K562 (cell line): ENCODE measurements around the gene FIGNL1. TPM values are rescaled to one million over a fixed set of nuclear protein-coding genes. Genes with fewer than 3 reads are reported as not detected.

Experiments used
- ATAC-seq: fragments of 200-7000 bp; cut with Tn5 transposase; 3 replicates; pipeline ENCODE4 v1.9.1; 2020; ENCODE audit warnings: moderate library complexity
- BruUV-seq: library from RNA; stranded (reverse); fragments of 400-500 nt; replicated peaks from 2 replicates; lab custom pipeline; 2021; lab: Mats Ljungman, UMichigan
- CTCF ChIA-PET: fragments of 300-600 bp; formaldehyde crosslinking; extraction: SDS; loops from one replicate; lab custom pipeline; 2021; ENCODE audit warnings: low intra/inter-chr PET ratio; lab: Yijun Ruan, JAX
- POLR2A ChIA-PET: fragments of 300-600, 350-650 bp; sonication (Branson Sonifier 250); formaldehyde crosslinking; extraction: SDS; loops from one replicate; lab custom pipeline; 2021; ENCODE audit warnings: antibody characterized with exemption, inconsistent platforms; lab: Yijun Ruan, JAX
- DNase-seq, 4 experiments: peaks; one replicate each; pipeline versions ENCODE4 v3.0.0 to v3.0.0-alpha.2; 2011 to 2018; ENCODE audit warnings: low spot score in 3 of 4, mixed read lengths in 3 of 4; ENCODE audit errors: extremely low read depth in 1 of 4
- FAIRE-seq: peaks from 2 replicates; lab custom pipeline; 2011; peaks lifted over from hg19 to GRCh38; lab: Jason Lieb, UNC
- H2AFZ ChIP-seq: 2 replicates; pipeline ENCODE4 v1.6.0; 2011; ENCODE audit warnings: low read depth, low read length, control low read depth, inconsistent platforms
- H3K27ac ChIP-seq: fragments of 200-600 bp; 3 replicates; pipeline ENCODE4 v1.8.0; 2011; ENCODE audit warnings: low read depth, mild to moderate bottlenecking, control low read depth, inconsistent platforms, low read length, moderate library complexity, mixed read lengths; ENCODE audit errors: extremely low read depth
- H3K27me3 ChIP-seq, 2 experiments: fragments of 300-600 bp in 1 of 2; 2 replicates in 1 of 2; 3 replicates in 1 of 2; pipeline versions ENCODE4 v1.6.0 to v1.8.0; 2011; ENCODE audit warnings: inconsistent platforms in 2 of 2, low read length in 2 of 2, mild to moderate bottlenecking in 1 of 2, mixed read lengths in 1 of 2, moderate library complexity in 1 of 2; ENCODE audit not compliant: control insufficient read depth in 2 of 2, insufficient read depth in 2 of 2
- H3K36me3 ChIP-seq: fragments of 300-600 bp; 3 replicates; pipeline ENCODE4 v1.8.0; 2011; ENCODE audit warnings: mild to moderate bottlenecking, low read length, inconsistent platforms; ENCODE audit not compliant: control insufficient read depth, insufficient read depth
- H3K4me1 ChIP-seq, 2 experiments: fragments of 200-600 bp in 1 of 2; replicated peaks in 1 of 2; 2 replicates in 1 of 2; 3 replicates in 1 of 2; pipeline versions ENCODE4 v1.5.1 to v1.8.0; 2011; ENCODE audit warnings: inconsistent platforms in 2 of 2, low read length in 2 of 2, mild to moderate bottlenecking in 1 of 2, mixed read lengths in 1 of 2, moderate library complexity in 1 of 2; ENCODE audit not compliant: control insufficient read depth in 2 of 2, insufficient read depth in 2 of 2
- H3K4me2 ChIP-seq: 2 replicates; pipeline ENCODE4 v1.6.1; 2011; ENCODE audit warnings: low read length, control low read depth, inconsistent platforms, mixed read lengths; ENCODE audit not compliant: insufficient read depth
- H3K4me3 ChIP-seq: fragments of 200-600 bp; sonication (generic), shearing (Covaris generic); 2 replicates; pipeline ENCODE4 v1.5.1; 2016; ENCODE audit warnings: control low read depth, inconsistent platforms
- H3K79me2 ChIP-seq: fragments of 200-600 bp; 3 replicates; pipeline ENCODE4 v1.8.0; 2011; ENCODE audit warnings: low read length, inconsistent platforms; ENCODE audit not compliant: control insufficient read depth, insufficient read depth
- H3K9ac ChIP-seq, 2 experiments: 2 replicates each; pipeline versions ENCODE4 v1.6.0 to v1.6.1; 2011; ENCODE audit warnings: low read depth in 2 of 2, low read length in 2 of 2, control low read depth in 1 of 2, inconsistent platforms in 1 of 2, mild to moderate bottlenecking in 1 of 2, mixed read lengths in 1 of 2; ENCODE audit not compliant: insufficient read depth in 1 of 2
- H3K9me1 ChIP-seq: one replicate; pipeline ENCODE4 v1.6.0; 2011; ENCODE audit warnings: inconsistent platforms, mild to moderate bottlenecking, low read length, moderate library complexity; ENCODE audit not compliant: control insufficient read depth, insufficient read depth
- H3K9me3 ChIP-seq: replicated peaks from 2 replicates; pipeline ENCODE4 v1.5.1; 2011; ENCODE audit warnings: low read depth, low read length, inconsistent platforms; ENCODE audit not compliant: control insufficient read depth, insufficient read depth
- H4K20me1 ChIP-seq: replicated peaks from 2 replicates; pipeline ENCODE4 v1.6.1; 2011; ENCODE audit warnings: low read length, inconsistent platforms, mixed read lengths; ENCODE audit not compliant: control insufficient read depth, insufficient read depth
- DMBX1 ChIP-seq: fragments of 250-450 bp; sonication (Bioruptor Pico); IDR thresholded peaks from 2 replicates; pipeline ENCODE4 v1.8.0; 2022; ENCODE audit warnings: inconsistent platforms, mild to moderate bottlenecking, moderate library complexity, borderline replicate concordance
- ETV6 ChIP-seq, 3 experiments: fragments of 150-350 bp in 1 of 3; sonication (generic) in 1 of 3; formaldehyde crosslinking in 1 of 3; IDR thresholded peaks; 2 replicates each; pipeline versions ENCODE4 v1.6.1 to v1.8.0; 2014 to 2022; ENCODE audit warnings: borderline replicate concordance in 2 of 3, low read depth in 2 of 3, antibody characterized with exemption in 1 of 3, low read length in 1 of 3, mild to moderate bottlenecking in 1 of 3, missing genetic modification reagents in 1 of 3
- KLF13 ChIP-seq: fragments of 450-650 bp; IDR thresholded peaks from 2 replicates; pipeline ENCODE4 v1.6.1; 2016; ENCODE audit warnings: missing genetic modification characterization, low read depth, mild to moderate bottlenecking, missing compliant biosample characterization, moderate library complexity, borderline replicate concordance
- MED1 ChIP-seq: sonication (generic); formaldehyde crosslinking; IDR thresholded peaks from 2 replicates; pipeline ENCODE4 v1.8.1; 2023; ENCODE audit warnings: missing genetic modification reagents, borderline replicate concordance
- NCOA1 ChIP-seq: fragments of 450-650 bp; IDR thresholded peaks from 2 replicates; pipeline ENCODE4 v1.6.1; 2016; ENCODE audit warnings: low read depth
- ZNF586 ChIP-seq: fragments of 450-650 bp; formaldehyde crosslinking; conservative IDR thresholded peaks from 2 replicates; pipeline ENCODE4 v1.4.0; 2020; ENCODE audit warnings: mild to moderate bottlenecking, moderate library complexity
- WGBS: fragments of 100-300 bp; shearing (Covaris generic); methylation state at CpG from one replicate; pipeline ENCODE4 v1.1.6; 2016; ENCODE audit warnings: low coverage, mixed read lengths; ENCODE audit not compliant: insufficient coverage; ENCODE audit errors: missing lambda C conversion rate; 5-methylcytosine and 5-hydroxymethylcytosine counted together
- in situ Hi-C: fragments of 300-500 bp; cut with MboI; formaldehyde crosslinking; loops from 4 replicates; pipeline ENCODE4 v1.15.0; 2018; ENCODE audit warnings: inconsistent platforms, mixed read lengths
- intact Hi-C: fragments of 100-400 bp; cut with micrococcal nuclease; formaldehyde crosslinking; loops from 2 replicates; pipeline ENCODE4 v1.14.2; 2022
- polyA plus RNA-seq, 8 experiments: library from polyadenylated mRNA; depleted of rRNA in 4 of 8; stranded (reverse) in 5 of 8; unstranded in 3 of 8; fragments of >200 nt; fragmentation: Nextera tagmentation in 2 of 8; fragmentation: Illumina TruSeq in 1 of 8; extraction: Ambion mirVana in 2 of 8; extraction: Trizol in 1 of 8; gene quantifications; 2 replicates each; pipeline versions ENCODE4 v1.2.1 to v1.2.3, GENCODE V29; 2011 to 2014; ENCODE audit warnings: inconsistent platforms in 1 of 8, missing spikeins in 1 of 8
- total RNA-seq, 7 experiments: library from RNA; depleted of rRNA in 6 of 7; stranded (reverse); fragments of >200 nt in 6 of 7; fragmentation: Illumina TruSeq in 2 of 7; extraction: Trizol in 2 of 7; gene quantifications; 2 replicates each; pipeline versions ENCODE4 v1.2.1 to v1.2.3, GENCODE V29; 2011 to 2021; ENCODE audit warnings: low replicate concordance in 1 of 7
- TF ChIP-seq, protein P1 (sequence below): fragments of 250-450 bp; sonication (Bioruptor Pico); IDR thresholded peaks from 2 replicates; pipeline ENCODE4 v1.6.1; 2021; ENCODE audit warnings: mild to moderate bottlenecking
- TF ChIP-seq, protein P2 (sequence below): sonication (generic); formaldehyde crosslinking; IDR thresholded peaks from 2 replicates; pipeline ENCODE4 v1.8.0; 2022; ENCODE audit warnings: missing genetic modification reagents, mild to moderate bottlenecking, borderline replicate concordance
- TF ChIP-seq, protein P3 (sequence below): fragments of 450-650 bp; IDR thresholded peaks from 2 replicates; pipeline ENCODE4 v1.6.1; 2017; ENCODE audit warnings: antibody characterized with exemption

Gene FIGNL1
- total and polyA plus RNA-seq, 9 of the 15 experiments (the other 6 are each of a cell fraction or from before 2014, with no cell fraction given), result 15.5 to 48.3 (median 27.6) TPM

DNA sequence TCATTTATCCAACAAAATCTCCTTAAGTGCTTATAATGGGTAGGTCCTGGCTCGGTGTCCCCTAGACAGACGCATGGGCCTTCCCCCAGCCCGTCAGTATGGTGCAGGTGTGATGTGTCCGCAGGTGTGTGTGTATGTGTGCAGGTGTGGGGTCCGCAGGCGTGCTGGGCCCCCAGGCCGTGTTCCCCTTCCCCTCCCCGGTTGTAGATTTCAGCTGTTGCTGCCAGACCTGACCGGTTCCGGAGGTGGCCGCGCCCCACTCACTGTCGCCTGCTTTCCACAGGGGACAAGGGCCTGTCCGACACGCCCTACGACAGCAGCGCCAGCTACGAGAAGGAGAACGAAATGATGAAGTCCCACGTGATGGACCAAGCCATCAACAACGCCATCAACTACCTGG, 50.5 kb downstream of the FIGNL1 start:
- ChIA-PET POLR2A (no interaction called here), CTCF (no interaction called here)
- FAIRE-seq (no peak), DNase-seq (no peak), ATAC-seq (no peak)
- Histone ChIP-seq H2AFZ (no peak overlapping the region), H3K9me1 (no peaks in the 10 kb centered on the region), H3K4me3 (no peak overlapping the region), H3K9me3 (no peaks in the 10 kb centered on the region), H3K4me1 (no peaks in the 10 kb centered on the region), H3K27ac (no peak overlapping the region), H3K79me2 (no peaks in the 10 kb centered on the region), H4K20me1 (no peaks in the 10 kb centered on the region), H3K36me3 (peaks cover 75% of the 10 kb centered on the region), H3K9ac (no peak overlapping the region), H3K4me2 (no peak overlapping the region), H3K27me3 (no peaks in the 10 kb centered on the region)
- no TSS peak for BruUV-seq
- TF ChIP-seq, protein P1, sequence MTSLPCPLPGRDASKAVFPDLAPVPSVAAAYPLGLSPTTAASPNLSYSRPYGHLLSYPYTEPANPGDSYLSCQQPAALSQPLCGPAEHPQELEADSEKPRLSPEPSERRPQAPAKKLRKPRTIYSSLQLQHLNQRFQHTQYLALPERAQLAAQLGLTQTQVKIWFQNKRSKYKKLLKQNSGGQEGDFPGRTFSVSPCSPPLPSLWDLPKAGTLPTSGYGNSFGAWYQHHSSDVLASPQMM (CRISPR knock-in tag), result no peak
- TF ChIP-seq NCOA1 (no peak), ETV6 (IDR thresholded peaks at IDR 0.05; ENCODE audit: borderline replicate concordance in 1 of 2, low read depth in 2 of 2, low read length in 1 of 2) (no peak), ETV6 (CRISPR knock-in tag; IDR thresholded peaks at IDR 0.05; ENCODE audit: borderline replicate concordance) (no peak), ZNF586 (CRISPR knock-in tag) (no peak), DMBX1 (CRISPR knock-in tag) (no peak), MED1 (no peak), KLF13 (tag) (no peak)
- TF ChIP-seq, protein P2, sequence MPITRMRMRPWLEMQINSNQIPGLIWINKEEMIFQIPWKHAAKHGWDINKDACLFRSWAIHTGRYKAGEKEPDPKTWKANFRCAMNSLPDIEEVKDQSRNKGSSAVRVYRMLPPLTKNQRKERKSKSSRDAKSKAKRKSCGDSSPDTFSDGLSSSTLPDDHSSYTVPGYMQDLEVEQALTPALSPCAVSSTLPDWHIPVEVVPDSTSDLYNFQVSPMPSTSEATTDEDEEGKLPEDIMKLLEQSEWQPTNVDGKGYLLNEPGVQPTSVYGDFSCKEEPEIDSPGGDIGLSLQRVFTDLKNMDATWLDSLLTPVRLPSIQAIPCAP (CRISPR knock-in tag), result no peak
- TF ChIP-seq, protein P3, sequence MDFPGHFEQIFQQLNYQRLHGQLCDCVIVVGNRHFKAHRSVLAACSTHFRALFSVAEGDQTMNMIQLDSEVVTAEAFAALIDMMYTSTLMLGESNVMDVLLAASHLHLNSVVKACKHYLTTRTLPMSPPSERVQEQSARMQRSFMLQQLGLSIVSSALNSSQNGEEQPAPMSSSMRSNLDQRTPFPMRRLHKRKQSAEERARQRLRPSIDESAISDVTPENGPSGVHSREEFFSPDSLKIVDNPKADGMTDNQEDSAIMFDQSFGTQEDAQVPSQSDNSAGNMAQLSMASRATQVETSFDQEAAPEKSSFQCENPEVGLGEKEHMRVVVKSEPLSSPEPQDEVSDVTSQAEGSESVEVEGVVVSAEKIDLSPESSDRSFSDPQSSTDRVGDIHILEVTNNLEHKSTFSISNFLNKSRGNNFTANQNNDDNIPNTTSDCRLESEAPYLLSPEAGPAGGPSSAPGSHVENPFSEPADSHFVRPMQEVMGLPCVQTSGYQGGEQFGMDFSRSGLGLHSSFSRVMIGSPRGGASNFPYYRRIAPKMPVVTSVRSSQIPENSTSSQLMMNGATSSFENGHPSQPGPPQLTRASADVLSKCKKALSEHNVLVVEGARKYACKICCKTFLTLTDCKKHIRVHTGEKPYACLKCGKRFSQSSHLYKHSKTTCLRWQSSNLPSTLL, result no peak
- WGBS, result 96% methylated on average over 15 of the region's 21 CpGs
- in situ Hi-C loops (no loop called here), intact Hi-C loops (no loop called here)
